Endothelial cell of umbilical vein (primary cell): ENCODE results near the gene CLOCK. TPM values are rescaled to one million over a fixed set of nuclear protein-coding genes. Genes with fewer than 3 reads are reported as not detected.
A peak's percentile ranks its signal among the peaks of the same experiment; 100 is the strongest.

Experiments used
- BruUV-seq: library from RNA; stranded (reverse); fragments of 400-500 nt; replicated peaks from 2 replicates; lab custom pipeline; 2021; lab: Mats Ljungman, UMichigan
- CTCF ChIA-PET: fragments of 300-600, 350-600 bp; sonication (Branson Sonifier 250); formaldehyde crosslinking; loops from one replicate; lab custom pipeline; 2021; ENCODE audit warnings: antibody characterized with exemption, inconsistent platforms; lab: Charles Lee
- POLR2A ChIA-PET: fragments of 300-600, 350-600 bp; sonication (Branson Sonifier 250); formaldehyde crosslinking; loops from one replicate; lab custom pipeline; 2021; ENCODE audit warnings: antibody characterized with exemption, inconsistent platforms; lab: Charles Lee
- DNase-seq: peaks from one replicate; pipeline ENCODE4 v3.0.0-alpha.2; 2011; ENCODE audit warnings: low read depth, low spot score
- FAIRE-seq: peaks from 2 replicates; lab custom pipeline; 2011; peaks lifted over from hg19 to GRCh38; lab: Jason Lieb, UNC
- H2AFZ ChIP-seq: 2 replicates; pipeline ENCODE4 v1.6.0; 2012; ENCODE audit warnings: low read depth, low read length, control low read depth, inconsistent platforms
- H3K27ac ChIP-seq: 2 replicates; pipeline ENCODE4 v1.5.1; 2011; ENCODE audit warnings: low read depth, mild to moderate bottlenecking, control low read depth, low read length, moderate library complexity; ENCODE audit not compliant: insufficient read depth
- H3K27me3 ChIP-seq, 2 experiments: 2 replicates each; pipeline versions ENCODE4 v1.6.0 to v1.6.1; 2011; ENCODE audit warnings: low read length in 2 of 2, mixed read lengths in 1 of 2; ENCODE audit not compliant: control insufficient read depth in 2 of 2, insufficient read depth in 2 of 2
- H3K36me3 ChIP-seq, 2 experiments: 2 replicates in 1 of 2; 3 replicates in 1 of 2; pipeline ENCODE4 v1.5.1; 2011; ENCODE audit warnings: low read length in 2 of 2, mild to moderate bottlenecking in 1 of 2, moderate library complexity in 1 of 2; ENCODE audit not compliant: control insufficient read depth in 2 of 2, insufficient read depth in 2 of 2; ENCODE audit errors: extremely low read depth in 1 of 2
- H3K4me1 ChIP-seq: 3 replicates; pipeline ENCODE4 v1.5.1; 2011; ENCODE audit warnings: mild to moderate bottlenecking, low read length; ENCODE audit not compliant: control insufficient read depth, insufficient read depth; ENCODE audit errors: extremely low read depth
- H3K4me2 ChIP-seq: 2 replicates; pipeline ENCODE4 v1.6.1; 2011; ENCODE audit warnings: low read length, control low read depth, mixed read lengths; ENCODE audit not compliant: insufficient read depth
- H3K4me3 ChIP-seq, 3 experiments: fragments of 200-600 bp in 1 of 3; sonication (generic), shearing (Covaris generic) in 1 of 3; replicated peaks in 1 of 3; 2 replicates each; pipeline ENCODE4 v1.5.1; 2011 to 2016; ENCODE audit warnings: control low read depth in 3 of 3, low read length in 3 of 3, mild to moderate bottlenecking in 2 of 3, inconsistent platforms in 1 of 3, low read depth in 1 of 3, moderate library complexity in 1 of 3; ENCODE audit not compliant: insufficient read depth in 1 of 3
- H3K79me2 ChIP-seq: 2 replicates; pipeline ENCODE4 v1.6.0; 2012; ENCODE audit warnings: low read length, inconsistent platforms; ENCODE audit not compliant: control insufficient read depth, insufficient read depth
- H3K9ac ChIP-seq: replicated peaks from 2 replicates; pipeline ENCODE3; 2011; ENCODE audit warnings: low read length, control low read depth; ENCODE audit not compliant: insufficient read depth; ENCODE audit errors: extremely low read depth
- H3K9me1 ChIP-seq: replicated peaks from 3 replicates; pipeline ENCODE4 v1.6.0; 2011; ENCODE audit warnings: mild to moderate bottlenecking, low read length; ENCODE audit not compliant: control insufficient read depth, insufficient read depth; ENCODE audit errors: extremely low read depth
- H3K9me3 ChIP-seq: replicated peaks from 2 replicates; pipeline ENCODE4 v1.5.1; 2012; ENCODE audit warnings: low read length, inconsistent platforms; ENCODE audit not compliant: control insufficient read depth, insufficient read depth
- H4K20me1 ChIP-seq: replicated peaks from 2 replicates; pipeline ENCODE3; 2011; ENCODE audit warnings: mild to moderate bottlenecking, low read length; ENCODE audit not compliant: control insufficient read depth, insufficient read depth; ENCODE audit errors: extremely low read depth
- EZH2 ChIP-seq: IDR thresholded peaks from 2 replicates; pipeline ENCODE4 v1.6.1; 2012; ENCODE audit warnings: borderline replicate concordance, low read depth, mild to moderate bottlenecking, moderate library complexity, low read length, inconsistent platforms; ENCODE audit not compliant: severe bottlenecking
- FOS ChIP-seq: IDR thresholded peaks from 2 replicates; pipeline ENCODE4 v1.6.1; 2011; ENCODE audit warnings: mild to moderate bottlenecking, low read length, moderate library complexity, borderline replicate concordance; ENCODE audit not compliant: insufficient read depth
- GATA2 ChIP-seq: IDR thresholded peaks from 2 replicates; pipeline ENCODE4 v1.7.0; 2011; ENCODE audit warnings: low read depth, mild to moderate bottlenecking, moderate library complexity, mixed read lengths, low read length; ENCODE audit not compliant: insufficient read length, insufficient read depth
- JUN ChIP-seq: IDR thresholded peaks from 2 replicates; pipeline ENCODE4 v1.6.1; 2011; ENCODE audit warnings: borderline replicate concordance, low read depth; ENCODE audit not compliant: insufficient read length, insufficient read depth
- MYC ChIP-seq: IDR thresholded peaks from one replicate; pipeline ENCODE4 v1.6.1; 2011; ENCODE audit warnings: mild to moderate bottlenecking, low read depth, low read length
- POLR2A ChIP-seq: IDR thresholded peaks from 2 replicates; pipeline ENCODE4 v1.6.1; 2012; ENCODE audit warnings: low read depth, mild to moderate bottlenecking, control low read depth, low read length
- POLR2AphosphoS5 ChIP-seq: IDR thresholded peaks from 2 replicates; pipeline ENCODE4 v1.6.1; 2012; ENCODE audit warnings: low read depth, mild to moderate bottlenecking, control low read depth, low read length, moderate library complexity; ENCODE audit not compliant: insufficient read depth
- dilution Hi-C: fragments of 300-500 bp; cut with MboI; formaldehyde crosslinking; loops from one replicate; pipeline ENCODE4 v1.15.0; 2019; ENCODE audit warnings: low sequenced_read_pairs; ENCODE audit not compliant: extremely low pct_ligation_motif_present
- intact Hi-C: fragments of 100-400 bp; cut with micrococcal nuclease; formaldehyde crosslinking; loops from one replicate; pipeline ENCODE4 v1.10.0; 2022
- polyA plus RNA-seq, 4 experiments: library from polyadenylated mRNA; depleted of rRNA in 3 of 4; stranded (reverse) in 3 of 4; unstranded in 1 of 4; fragments of >200 nt; gene quantifications; 2 replicates each; pipeline versions ENCODE4 v1.2.1 to v1.2.3, GENCODE V29; 2011 to 2012; ENCODE audit warnings: missing spikeins in 1 of 4
- total RNA-seq: library from RNA; stranded (reverse); gene quantifications from 2 replicates; pipeline ENCODE4 v1.2.3, GENCODE V29; 2021
- TF ChIP-seq, protein P1 (sequence below), 2 donors: IDR thresholded peaks; 1 replicate in 1 of 2; 2 replicates in 1 of 2; pipeline ENCODE4 v1.5.1; 2011; ENCODE audit warnings: low read length in 2 of 2, mild to moderate bottlenecking in 2 of 2, moderate library complexity in 2 of 2, control low read depth in 1 of 2, inconsistent platforms in 1 of 2, low read depth in 1 of 2; ENCODE audit not compliant: insufficient read depth in 1 of 2; ENCODE audit errors: extremely low read depth in 1 of 2
- TF ChIP-seq, protein P2 (sequence below): IDR thresholded peaks from 2 replicates; pipeline ENCODE4 v1.6.1; 2011; ENCODE audit not compliant: insufficient read depth, insufficient read length

CLOCK gene
- total and polyA plus RNA-seq, 2 donors (not counting 3 experiments of a cell fraction or from before 2014, with no cell fraction given): 7.5 to 23.8 TPM

DNA sequence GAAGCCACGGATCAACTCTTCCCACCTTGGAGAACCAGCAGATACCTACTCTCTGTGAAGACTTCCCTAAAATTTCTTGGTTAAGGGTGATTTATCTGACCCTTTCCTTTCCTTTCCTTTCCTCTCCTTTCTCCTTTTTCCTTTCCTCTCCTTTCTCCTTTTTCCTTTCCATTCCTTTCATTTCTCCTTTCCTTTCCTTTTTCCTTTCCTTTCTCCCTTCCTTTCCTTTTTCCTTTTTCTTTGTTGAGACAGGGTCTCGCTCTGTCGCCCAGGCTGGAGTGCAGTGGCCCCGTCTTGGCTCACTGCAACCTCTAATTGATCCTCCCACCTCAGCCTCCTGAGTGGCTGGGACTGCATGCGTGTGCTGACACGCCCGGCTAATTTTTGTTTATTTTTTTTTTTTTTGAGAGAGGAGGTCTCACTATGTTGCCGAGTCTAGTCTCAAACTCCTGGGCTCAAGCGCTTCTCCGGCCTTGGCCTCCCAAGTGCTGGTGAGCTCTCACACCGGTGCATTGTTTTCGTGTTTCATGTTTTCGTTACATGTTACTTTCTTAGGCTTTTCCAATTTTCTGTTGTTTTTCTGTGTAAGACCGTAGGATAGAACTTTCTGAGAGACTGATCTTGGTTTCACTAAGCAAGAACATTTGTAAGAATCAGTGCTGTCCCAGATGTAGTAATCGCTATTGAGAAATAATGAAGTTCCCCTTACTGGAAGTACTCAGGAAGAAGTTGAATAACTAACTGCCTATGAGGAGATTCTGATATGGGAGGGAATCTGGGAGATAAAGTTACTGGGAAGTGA, 149.0 kb downstream of the CLOCK start:
- peak overlapping the region; percentile 79 for H3K27ac ChIP-seq
- peaks cover 19% of the 10 kb centered on the region for H3K4me1 ChIP-seq
- peaks cover 2 to 11% of the 10 kb centered on the region in 2 experiments for H3K36me3 ChIP-seq
- H3K4me3 ChIP-seq: peak overlapping the region; percentile 89 to 98 (median 91)
- TF ChIP-seq, protein P1, sequence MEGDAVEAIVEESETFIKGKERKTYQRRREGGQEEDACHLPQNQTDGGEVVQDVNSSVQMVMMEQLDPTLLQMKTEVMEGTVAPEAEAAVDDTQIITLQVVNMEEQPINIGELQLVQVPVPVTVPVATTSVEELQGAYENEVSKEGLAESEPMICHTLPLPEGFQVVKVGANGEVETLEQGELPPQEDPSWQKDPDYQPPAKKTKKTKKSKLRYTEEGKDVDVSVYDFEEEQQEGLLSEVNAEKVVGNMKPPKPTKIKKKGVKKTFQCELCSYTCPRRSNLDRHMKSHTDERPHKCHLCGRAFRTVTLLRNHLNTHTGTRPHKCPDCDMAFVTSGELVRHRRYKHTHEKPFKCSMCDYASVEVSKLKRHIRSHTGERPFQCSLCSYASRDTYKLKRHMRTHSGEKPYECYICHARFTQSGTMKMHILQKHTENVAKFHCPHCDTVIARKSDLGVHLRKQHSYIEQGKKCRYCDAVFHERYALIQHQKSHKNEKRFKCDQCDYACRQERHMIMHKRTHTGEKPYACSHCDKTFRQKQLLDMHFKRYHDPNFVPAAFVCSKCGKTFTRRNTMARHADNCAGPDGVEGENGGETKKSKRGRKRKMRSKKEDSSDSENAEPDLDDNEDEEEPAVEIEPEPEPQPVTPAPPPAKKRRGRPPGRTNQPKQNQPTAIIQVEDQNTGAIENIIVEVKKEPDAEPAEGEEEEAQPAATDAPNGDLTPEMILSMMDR (IDR thresholded peaks at IDR 0.05; ENCODE audit: extremely low read depth in 1 of 2, insufficient read depth in 1 of 2, low read depth in 1 of 2, low read length in 2 of 2): no peak
- TF ChIP-seq GATA2: no peak
- no peak for TF ChIP-seq JUN
- TF ChIP-seq POLR2AphosphoS5: no peak
- no peak for TF ChIP-seq POLR2A
- no peak for TF ChIP-seq MYC
- TF ChIP-seq, protein P2, sequence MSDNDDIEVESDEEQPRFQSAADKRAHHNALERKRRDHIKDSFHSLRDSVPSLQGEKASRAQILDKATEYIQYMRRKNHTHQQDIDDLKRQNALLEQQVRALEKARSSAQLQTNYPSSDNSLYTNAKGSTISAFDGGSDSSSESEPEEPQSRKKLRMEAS: no peak
- TF ChIP-seq EZH2: no peak
- no peak for TF ChIP-seq FOS
- H3K27me3 ChIP-seq: no peaks in the 10 kb centered on the region
- POLR2A ChIA-PET: interaction anchor here (1.2 kb wide), 1 partner anchor 52 kb away, joined by 4 read pairs; the partner anchor contains the start of gene SRD5A3
- no TSS peak for BruUV-seq
- intact Hi-C loops: loop anchor here (1.0 to 5.0 kb wide), 6 partner anchors 35 to 426 kb away; partner anchors contain the start of gene KDR
- DNase-seq (peak; percentile 53), FAIRE-seq (no peak)
- H4K20me1 ChIP-seq: peaks cover 16% of the 10 kb centered on the region
- dilution Hi-C loops: no loop called here
- CTCF ChIA-PET: interaction anchor here (1.0 to 2.4 kb wide), 6 partner anchors 11 to 426 kb away, joined by 3 to 14 read pairs (median 4); partner anchors contain the start of genes CLOCK and SRD5A3
- no peak overlapping the region for H2AFZ ChIP-seq
- peak overlapping the region; percentile 99 for H3K4me2 ChIP-seq
- H3K79me2 ChIP-seq: peaks cover 61% of the 10 kb centered on the region
- H3K9me3 ChIP-seq: no peaks in the 10 kb centered on the region
- H3K9ac ChIP-seq: peak overlapping the region; percentile 94
- H3K9me1 ChIP-seq: no peaks in the 10 kb centered on the region
